H1 (cell line): ENCODE data around the gene NTRK2.

Experiments used
- CTCF ChIP-seq, 3 experiments: IDR thresholded peaks; 1 replicate in 2 of 3; 2 replicates in 1 of 3; pipeline versions ENCODE4 v1.5.1 to v1.6.1; 2011; ENCODE audit warnings: low read length in 3 of 3, mild to moderate bottlenecking in 3 of 3, inconsistent platforms in 2 of 3, low read depth in 1 of 3, moderate library complexity in 1 of 3; ENCODE audit not compliant: insufficient read depth in 1 of 3; ENCODE audit errors: control extremely low read depth in 1 of 3
- MAX ChIP-seq: IDR thresholded peaks from 2 replicates; pipeline ENCODE4 v1.6.1; 2012; ENCODE audit warnings: inconsistent platforms
- POLR2AphosphoS5 ChIP-seq: IDR thresholded peaks from 2 replicates; pipeline ENCODE4 v1.6.1; 2011; ENCODE audit warnings: low read depth, low read length
- RBBP5 ChIP-seq: IDR thresholded peaks from 2 replicates; pipeline ENCODE4 v1.7.1; 2012; ENCODE audit warnings: low read depth, mild to moderate bottlenecking, inconsistent platforms, low read length, moderate library complexity, borderline replicate concordance
- SP1 ChIP-seq: IDR thresholded peaks from 2 replicates; pipeline ENCODE4 v1.6.1; 2011; ENCODE audit warnings: low read depth, low read length

GRCh38 chr9:84953252-84953773 is 283.8 kb downstream of the NTRK2 start:
- TF ChIP-seq CTCF (IDR thresholded peaks at IDR 0.05; ENCODE audit: control extremely low read depth in 1 of 3, insufficient read depth in 1 of 3, low read depth in 1 of 3, low read length in 3 of 3) (no peak), SP1 (no peak), RBBP5 (no peak), MAX (no peak), POLR2AphosphoS5 (no peak)
